ENCODE data around the gene FRAT1.

GRCh38 chr10:97329766-97330165, 10.7 kb downstream of the FRAT1 start:
- TF ChIP-seq CTCF (IDR thresholded peaks at IDR 0.05; ENCODE audit: extremely low read depth in 1 of 2, insufficient read depth in 1 of 2, low read depth in 1 of 2, low read length in 2 of 2) (no peak), JUN (IDR thresholded peaks at IDR 0.05; ENCODE audit: borderline replicate concordance, insufficient read depth, insufficient read length, low read depth) (no peak)

Data from endothelial cell of umbilical vein (primary cell).